Panc1 (cell line): ENCODE measurements around the gene TMEM132C.

Experiments used
- CTCF ChIP-seq: fragments of 450-650 bp; IDR thresholded peaks from 2 replicates; pipeline ENCODE4 v1.5.1; 2017; ENCODE audit warnings: mild to moderate bottlenecking
- POLR2AphosphoS5 ChIP-seq: IDR thresholded peaks from 2 replicates; pipeline ENCODE4 v1.6.1; 2012; ENCODE audit warnings: mild to moderate bottlenecking, low read depth, low read length, moderate library complexity
- REST ChIP-seq, 2 experiments: IDR thresholded peaks; 2 replicates each; pipeline ENCODE4 v1.6.1; 2011 to 2012; ENCODE audit warnings: low read depth in 2 of 2, control low read depth in 1 of 2, low read length in 1 of 2, mild to moderate bottlenecking in 1 of 2, moderate library complexity in 1 of 2; ENCODE audit not compliant: insufficient read depth in 1 of 2
- TCF7L2 ChIP-seq: IDR thresholded peaks from 2 replicates; pipeline ENCODE4 v1.6.1; 2011; ENCODE audit warnings: mild to moderate bottlenecking, low read depth, low read length, inconsistent platforms

GRCh38 chr12:128606970-128607369, 340.0 kb downstream of the TMEM132C start:
- TF ChIP-seq POLR2AphosphoS5 (no peak), CTCF (no peak), REST (IDR thresholded peaks at IDR 0.05; ENCODE audit: insufficient read depth in 1 of 2, low read depth in 2 of 2, low read length in 1 of 2) (no peak), TCF7L2 (no peak)
